Tibial artery (tissue), 4 donors: Measurements from ENCODE around the gene COX4I1.

ENCODE experiments used
- DNase-seq, 2 donors: peaks; one replicate each; pipeline ENCODE4 v3.0.0-alpha.2; 2019
- H3K27ac ChIP-seq, 2 donors: fragments of 200-600 bp; sonication (generic) in 1 of 2; 1 replicate in 1 of 2; 2 replicates in 1 of 2; pipeline ENCODE4 v1.5.1; 2018 to 2019; ENCODE audit warnings: mild to moderate bottlenecking in 1 of 2
- H3K27me3 ChIP-seq, 2 donors: fragments of 200-600 bp; sonication (generic) in 1 of 2; one replicate each; pipeline versions ENCODE4 v1.5.1 to v1.6.0; 2016 to 2019
- H3K36me3 ChIP-seq, 3 donors: fragments of 200-600 bp; sonication (generic) in 2 of 3; one replicate each; pipeline ENCODE4 v1.5.1; 2016 to 2019; ENCODE audit warnings: mild to moderate bottlenecking in 2 of 3
- H3K4me1 ChIP-seq, 4 donors: fragments of 200-600 bp; sonication (generic) in 2 of 4; 1 replicate in 3 of 4; 2 replicates in 1 of 4; pipeline ENCODE4 v1.5.1; 2016 to 2019
- H3K4me3 ChIP-seq, 2 donors: fragments of 200-600 bp; sonication (generic) in 1 of 2; 1 replicate in 1 of 2; 2 replicates in 1 of 2; pipeline ENCODE4 v1.5.1; 2018 to 2019; ENCODE audit warnings: mild to moderate bottlenecking in 2 of 2
- H3K9me3 ChIP-seq, 3 donors: fragments of 200-600 bp; sonication (generic) in 1 of 3; one replicate each; pipeline ENCODE4 v1.5.1; 2016 to 2019
- CTCF ChIP-seq, 2 experiments: fragments of 200-600 bp in 1 of 2; fragments of 450-650 bp in 1 of 2; IDR thresholded peaks; one replicate each; pipeline ENCODE4 v1.5.1; 2017 to 2019; ENCODE audit warnings: antibody characterized with exemption in 2 of 2, mild to moderate bottlenecking in 1 of 2, moderate library complexity in 1 of 2
- intact Hi-C: fragments of 100-400 bp; cut with DNase I; formaldehyde crosslinking; loops from one replicate; pipeline ENCODE4 v1.15.0; 2023; ENCODE audit warnings: low total_unique reads

COX4I1 gene

GRCh38 chr16:85793662-85794298, 5.7 kb upstream of the COX4I1 start:
- peaks cover under 1 to 48% (median 24%) of the 10 kb centered on the region in 3 donors for H3K36me3 ChIP-seq

DNA sequence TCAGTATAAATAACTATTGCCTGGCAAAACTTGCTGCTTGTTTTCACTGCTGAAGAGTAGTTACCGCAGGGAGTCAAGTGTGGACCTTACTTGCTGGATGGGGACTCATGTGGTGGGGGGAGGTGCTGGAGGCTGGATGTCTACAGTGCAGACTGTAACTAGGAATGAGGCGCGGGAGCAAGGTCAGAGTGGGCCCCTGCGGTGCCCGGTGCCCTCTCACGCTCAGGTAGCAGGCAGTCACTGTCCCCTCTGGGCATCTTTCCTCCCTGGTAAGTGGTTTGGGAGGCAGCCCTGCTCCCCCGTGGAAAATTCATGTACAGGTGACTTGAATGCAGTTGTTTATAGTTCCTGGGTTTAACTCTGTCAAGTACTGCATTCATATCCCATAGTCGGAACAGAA, 4.8 kb upstream of the COX4I1 start:
- peaks cover 0 to 46% (median 21%) of the 10 kb centered on the region in 3 donors for H3K36me3 ChIP-seq
- no peak for DNase-seq
- no peak overlapping the region for H3K27ac ChIP-seq
- TF ChIP-seq CTCF (IDR thresholded peaks at IDR 0.05) = no peak
- no peak overlapping the region for H3K4me3 ChIP-seq
- intact Hi-C loops = no loop called here
- H3K27me3 ChIP-seq = no peaks in the 10 kb centered on the region
- peaks cover 0 to 21% (median 12%) of the 10 kb centered on the region in 4 donors for H3K4me1 ChIP-seq
- no peaks in the 10 kb centered on the region for H3K9me3 ChIP-seq

More at GRCh38 chr16:85793662-85794298, 5.7 kb upstream of the COX4I1 start:
- TF ChIP-seq CTCF (IDR thresholded peaks at IDR 0.05) = no peak
- no peak for DNase-seq
- Histone ChIP-seq H3K4me3 (no peak overlapping the region), H3K27me3 (no peaks in the 10 kb centered on the region), H3K27ac (no peak overlapping the region), H3K9me3 (no peaks in the 10 kb centered on the region), H3K4me1 (peaks cover 0 to 19% (median 12%) of the 10 kb centered on the region in 4 donors)
- intact Hi-C loops = no loop called here

DNA sequence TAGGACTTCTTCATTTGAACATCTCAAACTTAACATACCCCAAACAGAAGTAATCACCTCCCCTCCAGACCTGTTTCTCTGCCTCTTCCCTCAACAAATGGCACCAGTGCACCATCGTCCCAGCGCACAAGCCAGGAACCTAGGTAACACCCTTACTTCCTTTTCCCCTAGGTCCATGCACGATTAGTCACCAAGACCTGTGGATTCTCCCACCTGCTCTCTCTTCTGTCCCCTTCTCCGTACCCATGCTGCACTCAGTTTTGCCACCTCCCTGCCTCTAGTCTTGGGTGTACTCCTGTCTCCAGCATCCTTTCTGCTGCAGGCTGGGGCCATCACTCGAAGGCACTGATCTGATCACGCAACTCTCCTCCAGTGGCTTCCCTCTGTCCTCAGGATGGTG, 3.3 kb upstream of the COX4I1 start:
- Histone ChIP-seq H3K36me3 (peaks cover 0 to 46% (median 21%) of the 10 kb centered on the region in 3 donors), H3K9me3 (no peaks in the 10 kb centered on the region), H3K27me3 (no peaks in the 10 kb centered on the region), H3K4me3 (no peak overlapping the region), H3K27ac (no peak overlapping the region), H3K4me1 (peaks cover 0 to 33% (median 21%) of the 10 kb centered on the region in 4 donors)
- TF ChIP-seq CTCF (IDR thresholded peaks at IDR 0.05) = no peak
- intact Hi-C loops = no loop called here
- no peak for DNase-seq

GRCh38 chr16:85796599-85796998, 2.9 kb upstream of the COX4I1 start:
- TF ChIP-seq CTCF (IDR thresholded peaks at IDR 0.05) = no peak
- H3K27me3 ChIP-seq = no peaks in the 10 kb centered on the region
- peaks cover 0 to 34% (median 22%) of the 10 kb centered on the region in 4 donors for H3K4me1 ChIP-seq
- H3K4me3 ChIP-seq = no peak overlapping the region
- H3K36me3 ChIP-seq = peaks cover 3 to 49% (median 24%) of the 10 kb centered on the region in 3 donors
- DNase-seq = no peak
- H3K27ac ChIP-seq = no peak overlapping the region
- intact Hi-C loops = no loop called here
- H3K9me3 ChIP-seq = no peaks in the 10 kb centered on the region

GRCh38 chr16:85798283-85798776, 1.2 kb upstream of the COX4I1 start:
- Histone ChIP-seq H3K4me3 (peak overlapping the region; percentile 89 to 93), H3K27ac (peak overlapping the region in 1 of 2 donors; percentile 86), H3K4me1 (peaks cover 0 to 34% (median 22%) of the 10 kb centered on the region in 4 donors), H3K27me3 (no peaks in the 10 kb centered on the region), H3K9me3 (no peaks in the 10 kb centered on the region), H3K36me3 (peaks cover 17 to 48% (median 31%) of the 10 kb centered on the region in 3 donors)
- no peak for DNase-seq
- TF ChIP-seq CTCF (IDR thresholded peaks at IDR 0.05) = no peak
- intact Hi-C loops = no loop called here
